ENCODE data around the gene GADD45B. TPM values are rescaled to one million over a fixed set of nuclear protein-coding genes. Genes with fewer than 3 reads are reported as not detected.
"Not testable (repeated sequence)": the region's sequence is repeated elsewhere in the genome, so short reads cannot be mapped to it uniquely, and the experiment has no call there.

GADD45B gene
- total and polyA plus RNA-seq, 2 donors (not counting 3 experiments of a cell fraction or from before 2014, with no cell fraction given) = 61.3 to 267 TPM

GRCh38 chr19:2458054-2458453 lies 17.9 kb upstream of the GADD45B start:
- no peak overlapping the region for H3K4me3 ChIP-seq (replicated peaks in 1 of 3; ENCODE audit: insufficient read depth in 1 of 3, low read depth in 1 of 3, low read length in 3 of 3)
- H3K4me2 ChIP-seq (ENCODE audit: insufficient read depth, low read length) = no peak overlapping the region
- H3K79me2 ChIP-seq (ENCODE audit: control insufficient read depth, insufficient read depth, low read length) = peaks cover 40% of the 10 kb centered on the region
- H4K20me1 ChIP-seq (replicated peaks; ENCODE audit: control insufficient read depth, extremely low read depth, insufficient read depth, low read length) = no peaks in the 10 kb centered on the region
- BruUV-seq (replicated peaks) = no TSS peak
- TF ChIP-seq POLR2AphosphoS5 (IDR thresholded peaks at IDR 0.05; ENCODE audit: insufficient read depth, low read depth, low read length) (no peak), MYC (IDR thresholded peaks at IDR 0.05; ENCODE audit: low read depth, low read length) (no peak), MAX (IDR thresholded peaks at IDR 0.05; ENCODE audit: insufficient read depth, insufficient read length) (no peak), FOS (IDR thresholded peaks at IDR 0.05; ENCODE audit: borderline replicate concordance, insufficient read depth, low read length) (no peak), POLR2A (IDR thresholded peaks at IDR 0.05; ENCODE audit: low read depth, low read length) (no peak), CTCF (IDR thresholded peaks at IDR 0.05; ENCODE audit: extremely low read depth in 1 of 2, insufficient read depth in 1 of 2, low read depth in 1 of 2, low read length in 2 of 2) (no peak)
- peaks cover 21% of the 10 kb centered on the region for H3K4me1 ChIP-seq (ENCODE audit: control insufficient read depth, extremely low read depth, insufficient read depth, low read length)
- dilution Hi-C loops (cut with MboI; ENCODE audit: extremely low pct_ligation_motif_present, low sequenced_read_pairs) = no loop called here
- H3K27ac ChIP-seq (ENCODE audit: insufficient read depth, low read depth, low read length) = no peak overlapping the region
- H3K9me3 ChIP-seq (replicated peaks; ENCODE audit: control insufficient read depth, insufficient read depth, low read length) = no peaks in the 10 kb centered on the region
- no peak overlapping the region for H2AFZ ChIP-seq (ENCODE audit: low read depth, low read length)
- no peak overlapping the region for H3K9ac ChIP-seq (replicated peaks; ENCODE audit: extremely low read depth, insufficient read depth, low read length)
- intact Hi-C loops (cut with micrococcal nuclease) = no loop called here
- POLR2A ChIA-PET = no interaction called here
- no peaks in the 10 kb centered on the region for H3K36me3 ChIP-seq (ENCODE audit: control insufficient read depth in 2 of 2, extremely low read depth in 1 of 2, insufficient read depth in 2 of 2, low read length in 2 of 2)
- no peaks in the 10 kb centered on the region for H3K9me1 ChIP-seq (replicated peaks; ENCODE audit: control insufficient read depth, extremely low read depth, insufficient read depth, low read length)
- H3K27me3 ChIP-seq (ENCODE audit: control insufficient read depth in 2 of 2, insufficient read depth in 2 of 2, low read length in 2 of 2) = no peaks in the 10 kb centered on the region
- FAIRE-seq = no peak
- DNase-seq (ENCODE audit: low read depth, low spot score) = no peak
- CTCF ChIA-PET = interaction anchor here (1.9 kb wide), 1 partner anchor 121 kb away, joined by 9 read pairs; no protein-coding TSS in a partner anchor

GRCh38 chr19:2458776-2459175 lies 17.2 kb upstream of the GADD45B start:
- H4K20me1 ChIP-seq (replicated peaks; ENCODE audit: control insufficient read depth, extremely low read depth, insufficient read depth, low read length); H3K36me3 ChIP-seq (ENCODE audit: control insufficient read depth in 2 of 2, extremely low read depth in 1 of 2, insufficient read depth in 2 of 2, low read length in 2 of 2); CTCF ChIA-PET; H3K9me3 ChIP-seq (replicated peaks; ENCODE audit: control insufficient read depth, insufficient read depth, low read length); H2AFZ ChIP-seq (ENCODE audit: low read depth, low read length); POLR2A ChIA-PET; FAIRE-seq; H3K9me1 ChIP-seq (replicated peaks; ENCODE audit: control insufficient read depth, extremely low read depth, insufficient read depth, low read length); H3K9ac ChIP-seq (replicated peaks; ENCODE audit: extremely low read depth, insufficient read depth, low read length); H3K27ac ChIP-seq (ENCODE audit: insufficient read depth, low read depth, low read length); dilution Hi-C loops (cut with MboI; ENCODE audit: extremely low pct_ligation_motif_present, low sequenced_read_pairs); H3K4me2 ChIP-seq (ENCODE audit: insufficient read depth, low read length); H3K27me3 ChIP-seq (ENCODE audit: control insufficient read depth in 2 of 2, insufficient read depth in 2 of 2, low read length in 2 of 2); BruUV-seq (replicated peaks); H3K4me3 ChIP-seq (replicated peaks in 1 of 3; ENCODE audit: insufficient read depth in 1 of 3, low read depth in 1 of 3, low read length in 3 of 3); DNase-seq (ENCODE audit: low read depth, low spot score); intact Hi-C loops (cut with micrococcal nuclease): not testable (repeated sequence)
- Histone ChIP-seq H3K79me2 (ENCODE audit: control insufficient read depth, insufficient read depth, low read length) (peaks cover 32% of the 10 kb centered on the region), H3K4me1 (ENCODE audit: control insufficient read depth, extremely low read depth, insufficient read depth, low read length) (peaks cover 21% of the 10 kb centered on the region)

Data from endothelial cell of umbilical vein (primary cell).